GM18519 (cell line): ENCODE measurements around the gene TMEM198.

Source experiments
- ATAC-seq: cut with Tn5 transposase; IDR thresholded peaks from one replicate; pipeline ENCODE4 v1.9.1; 2021; ENCODE audit warnings: mild to moderate bottlenecking, moderate library complexity; ENCODE audit not compliant: unreplicated experiment, low FRiP score

TMEM198 gene, protein sequence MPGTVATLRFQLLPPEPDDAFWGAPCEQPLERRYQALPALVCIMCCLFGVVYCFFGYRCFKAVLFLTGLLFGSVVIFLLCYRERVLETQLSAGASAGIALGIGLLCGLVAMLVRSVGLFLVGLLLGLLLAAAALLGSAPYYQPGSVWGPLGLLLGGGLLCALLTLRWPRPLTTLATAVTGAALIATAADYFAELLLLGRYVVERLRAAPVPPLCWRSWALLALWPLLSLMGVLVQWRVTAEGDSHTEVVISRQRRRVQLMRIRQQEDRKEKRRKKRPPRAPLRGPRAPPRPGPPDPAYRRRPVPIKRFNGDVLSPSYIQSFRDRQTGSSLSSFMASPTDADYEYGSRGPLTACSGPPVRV

DNA sequence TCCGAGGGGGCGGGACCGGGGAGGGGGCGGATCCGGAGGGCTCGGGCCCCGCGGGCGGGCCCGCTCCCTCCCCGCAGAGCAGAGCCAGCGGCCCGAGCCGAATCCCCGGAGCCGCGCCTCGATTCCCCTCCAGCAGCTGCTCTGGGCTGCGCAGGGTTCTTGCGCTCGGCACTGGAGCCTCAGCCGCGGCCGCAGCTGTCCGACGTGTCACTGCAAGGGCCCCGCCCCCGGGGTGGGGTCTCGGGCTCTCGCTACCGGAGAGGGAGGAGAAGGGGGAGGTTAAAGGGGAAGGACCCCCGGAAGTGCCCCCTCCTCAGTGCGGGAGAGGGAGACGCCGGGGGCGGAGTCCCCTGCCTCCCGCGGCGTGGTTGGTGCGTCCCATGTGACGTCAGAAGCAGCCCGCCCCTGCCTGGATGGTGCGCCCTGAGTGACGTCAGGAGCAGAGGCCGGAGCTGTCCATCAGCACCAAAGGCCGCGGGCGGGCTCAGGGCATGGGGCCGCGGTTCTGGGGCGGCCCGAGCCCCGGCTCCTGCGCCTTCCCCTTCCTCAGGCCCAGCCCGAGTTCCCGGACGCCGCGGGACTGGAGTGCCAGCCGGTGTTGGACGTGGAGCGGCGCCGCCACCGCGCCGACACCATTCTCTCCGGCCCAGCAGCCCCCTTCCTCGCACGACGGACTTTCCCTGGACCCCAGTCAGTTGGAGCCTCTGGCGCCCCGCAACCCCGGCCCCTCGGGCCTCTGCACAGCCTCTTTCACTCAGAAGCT lies at the start of gene TMEM198, which contains the start of gene CHPF:
TMEM198 (plus strand) TSS at position 433 of the 763 bp plus-strand sequence. CDS start 700 bp downstream, outside the sequence.
CHPF (minus strand) TSS at position 214 of the 763 bp plus-strand sequence. CDS start 271 bp downstream, outside the sequence.
- ATAC-seq = peak; percentile 69

DNA sequence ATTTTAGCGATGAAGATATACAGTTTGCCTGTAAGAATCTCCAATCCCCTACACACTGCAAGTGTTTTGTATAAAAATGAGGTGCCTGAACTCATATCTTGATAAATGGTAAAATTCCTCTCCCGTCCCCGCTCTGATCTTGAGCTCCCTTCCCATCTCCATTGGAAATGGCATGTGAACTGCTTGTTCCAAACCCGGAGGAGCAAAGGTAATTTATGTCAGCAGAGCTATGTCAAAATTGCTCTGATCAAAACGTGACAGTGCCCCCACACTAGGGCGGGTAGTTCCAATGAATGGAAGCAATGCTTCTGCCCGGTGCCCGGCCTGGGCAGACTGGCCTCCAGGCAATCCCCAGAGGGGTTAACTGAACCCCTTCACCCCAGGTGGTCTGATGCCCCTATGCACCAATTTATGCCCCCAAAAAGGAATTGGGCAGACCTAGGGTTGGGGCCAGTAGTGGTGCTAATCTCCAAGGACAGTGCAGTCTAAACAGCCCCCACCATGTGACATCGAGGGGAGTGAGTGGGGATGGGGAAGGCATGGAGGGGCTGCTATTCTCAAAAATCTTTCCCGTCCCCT lies 48.8 kb upstream of the TMEM198 start:
- no peak for ATAC-seq

DNA sequence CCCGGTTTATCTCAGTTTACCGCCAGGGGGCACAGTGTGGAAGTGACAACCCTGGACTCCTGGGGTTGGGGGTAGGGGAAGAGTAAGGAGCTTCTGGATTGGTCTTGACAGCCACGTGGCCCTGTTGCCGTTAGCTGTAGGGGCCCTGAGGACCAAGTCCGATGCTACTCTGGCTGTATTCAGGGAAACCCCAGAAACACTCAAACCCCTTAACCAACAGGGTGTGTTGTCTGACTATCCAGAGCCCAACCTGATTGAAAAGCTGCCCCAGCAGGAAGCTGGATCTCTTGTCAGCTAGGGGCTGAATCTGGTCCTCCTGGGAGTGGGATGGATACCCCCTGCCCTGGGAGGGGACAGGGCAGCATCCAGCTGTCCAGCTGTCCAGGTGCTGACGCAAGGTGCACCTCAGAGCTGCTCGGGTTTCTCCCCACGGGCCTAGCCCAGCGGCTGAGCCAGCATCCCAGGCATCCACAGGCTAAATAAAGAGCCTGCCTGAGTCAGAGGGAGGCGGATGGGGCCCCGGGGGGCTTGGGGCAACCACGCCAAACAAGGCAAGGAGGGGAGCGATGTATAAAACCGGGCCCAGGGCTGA lies 48.2 kb upstream of the TMEM198 start:
- peak; percentile 25 for ATAC-seq

DNA sequence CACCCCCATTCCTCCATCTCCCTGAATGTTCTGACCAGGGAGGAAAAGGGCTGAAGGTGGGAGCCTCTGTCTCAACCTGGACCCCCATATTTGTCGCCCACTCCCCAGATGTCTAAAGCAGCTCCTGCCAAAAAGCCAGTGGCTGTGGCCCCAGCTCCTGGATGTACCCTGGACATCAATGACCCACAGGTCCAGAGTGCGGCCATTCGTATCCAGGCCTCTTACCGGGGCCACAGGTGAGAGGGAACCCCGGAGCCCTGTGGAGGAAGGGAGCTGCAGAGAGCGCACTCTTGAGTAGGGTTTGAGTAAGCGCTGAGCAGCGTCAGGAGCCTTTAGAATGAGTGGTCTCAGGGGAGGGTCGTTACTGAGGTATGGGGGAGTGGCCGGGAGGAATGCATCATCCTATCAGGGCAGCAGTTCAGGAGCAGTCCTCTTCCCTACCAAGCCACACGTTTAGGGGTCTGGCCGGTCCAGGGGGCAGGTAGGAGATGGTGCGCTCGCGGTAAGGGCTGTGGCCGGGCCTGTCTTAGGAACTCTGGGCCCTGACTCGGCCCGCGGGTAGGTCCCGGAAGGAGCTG lies 47.5 kb upstream of the TMEM198 start:
- no peak for ATAC-seq

DNA sequence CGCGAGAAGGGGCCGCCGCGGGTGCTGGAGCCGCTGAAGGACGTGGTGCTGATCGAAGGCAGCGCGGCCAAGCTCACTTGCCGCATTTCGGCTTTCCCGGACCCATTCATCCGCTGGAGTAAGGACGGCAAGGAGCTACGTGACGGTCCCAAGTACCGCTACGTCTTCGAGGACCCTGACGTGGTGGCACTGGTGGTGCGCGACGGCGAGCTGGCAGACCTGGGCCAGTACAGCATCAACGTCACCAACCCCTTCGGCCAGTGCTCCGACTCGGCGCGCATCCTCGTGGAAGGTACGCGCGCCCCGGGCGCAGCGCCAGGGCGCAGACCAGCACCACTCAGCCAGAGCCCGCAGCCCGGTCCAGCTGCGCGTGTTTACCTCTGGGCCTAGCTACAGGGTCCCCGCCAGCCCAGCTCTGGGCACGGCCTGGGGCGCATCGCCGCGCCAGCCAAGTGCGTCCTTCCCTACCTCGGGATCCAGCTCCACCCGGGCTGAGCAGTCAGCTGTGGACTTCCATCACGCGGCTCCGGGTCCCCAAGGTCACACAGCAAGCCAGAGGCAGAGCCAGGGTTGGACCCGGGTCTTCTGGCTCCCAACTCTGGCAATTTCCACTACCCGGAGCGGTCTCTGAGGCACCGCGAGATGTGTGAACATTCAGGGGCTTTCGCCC lies 46.9 kb upstream of the TMEM198 start:
- no peak for ATAC-seq

DNA sequence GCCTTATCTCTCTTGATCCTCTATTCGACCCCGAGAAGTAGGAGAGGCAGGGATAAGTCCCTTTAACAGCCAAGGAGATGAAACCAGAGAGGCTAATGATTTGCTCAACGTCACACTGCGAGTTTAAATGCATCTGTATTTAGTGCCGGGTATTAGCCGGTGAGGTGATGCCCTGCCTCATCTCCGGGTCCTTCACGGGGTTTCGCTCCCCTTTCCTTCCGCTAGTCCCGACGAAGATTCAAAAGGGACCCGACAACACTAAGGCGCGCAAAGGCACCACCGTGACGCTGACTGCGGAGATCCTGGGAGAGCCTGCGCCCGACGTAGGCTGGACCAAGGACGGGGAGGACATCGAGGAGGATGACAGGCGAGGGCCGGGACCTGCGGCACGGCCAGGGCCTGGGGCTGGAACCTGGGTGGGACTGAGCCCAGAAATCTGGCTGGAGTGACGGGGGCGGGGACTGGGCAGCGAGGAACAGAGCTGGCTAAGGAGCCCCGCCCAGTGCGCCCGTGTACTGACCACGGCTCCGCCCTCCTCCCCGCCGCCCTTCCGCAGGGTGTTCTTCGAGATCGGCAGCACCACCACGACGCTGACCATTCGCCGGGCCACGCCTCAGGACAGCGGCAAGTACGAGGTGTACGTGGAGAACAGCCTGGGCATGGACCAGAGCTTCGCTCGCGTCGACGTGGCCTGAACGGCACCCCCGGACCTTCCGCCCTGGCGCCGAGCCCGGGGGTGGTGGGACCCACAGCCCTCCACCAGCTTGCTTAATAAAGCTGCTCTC lies 46.1 kb upstream of the TMEM198 start:
- ATAC-seq = no peak

DNA sequence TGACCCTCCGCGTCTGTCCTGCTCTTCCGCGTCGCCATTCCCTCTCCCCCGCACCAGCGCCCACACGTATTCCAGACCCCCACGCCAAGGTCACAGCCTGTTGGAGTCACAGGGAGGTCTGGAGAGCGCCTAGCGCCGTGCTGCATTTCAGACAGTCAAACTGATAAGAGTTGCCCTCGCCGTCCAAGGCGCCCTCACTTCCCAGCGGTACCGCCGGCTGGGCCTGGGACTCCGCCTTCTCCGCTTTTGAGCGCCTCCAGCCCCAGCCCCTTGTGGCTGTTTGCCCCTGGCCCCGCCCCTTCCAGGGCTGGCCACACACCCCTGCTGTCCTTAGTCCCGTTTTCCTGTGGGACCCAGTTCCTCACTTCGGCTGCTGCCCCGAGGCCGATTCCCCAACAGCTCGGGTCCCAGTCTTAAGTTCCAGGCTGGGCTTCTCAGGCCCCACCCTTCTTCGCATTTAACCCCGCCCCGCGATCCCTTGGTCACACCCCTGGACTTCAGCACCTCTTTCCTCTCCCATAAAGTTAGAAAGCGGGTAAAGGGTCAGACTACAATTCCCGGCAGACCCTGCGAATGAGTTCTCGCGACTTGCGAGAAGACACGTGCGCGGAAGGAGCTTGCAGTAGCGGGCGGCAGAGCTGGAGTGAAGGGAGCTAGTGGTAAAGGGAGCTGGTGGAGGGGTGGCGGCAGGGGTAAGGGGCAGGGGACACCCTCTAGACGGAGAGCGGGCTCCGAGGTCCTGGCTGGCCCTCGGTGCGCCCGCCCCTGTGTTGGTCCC lies 45.4 kb upstream of the TMEM198 start, which contains the start of gene GMPPA:
GMPPA (plus strand) TSS at position 612 of the 778 bp plus-strand sequence. CDS start 1,085 bp downstream, outside the sequence.
- peak; percentile 94 for ATAC-seq

DNA sequence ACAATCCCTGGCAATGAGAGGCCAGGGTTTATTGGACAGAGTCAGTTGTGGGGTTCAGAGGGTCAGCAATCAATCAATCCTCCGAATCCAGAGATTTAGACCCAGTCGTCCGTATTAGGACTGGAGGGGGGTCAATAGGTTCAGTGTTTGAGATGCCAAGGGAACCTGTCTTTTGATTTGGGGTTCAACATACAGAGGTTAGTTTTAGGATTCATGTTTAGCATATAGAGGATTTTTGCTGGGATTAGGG lies 44.8 kb upstream of the TMEM198 start:
- no peak for ATAC-seq

DNA sequence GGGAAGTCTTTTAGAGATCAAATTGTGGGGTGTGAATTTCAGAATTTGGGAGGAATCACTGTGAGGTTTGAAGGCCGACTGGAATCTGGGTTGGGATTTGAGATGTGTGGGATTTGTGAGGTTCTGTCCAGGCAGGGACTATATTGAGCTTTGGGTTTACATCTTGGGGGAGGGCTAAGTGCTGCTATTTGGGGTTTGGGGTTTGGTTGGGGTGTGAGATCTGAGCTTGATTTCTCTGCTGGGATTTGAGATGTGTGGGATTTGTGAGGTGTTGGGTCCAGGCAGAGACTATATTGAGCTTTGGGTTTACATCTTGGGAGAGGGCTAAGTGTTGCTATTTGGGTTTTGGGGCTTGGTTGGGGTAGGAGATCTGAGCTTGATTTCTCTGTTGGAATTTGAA lies 44.3 kb upstream of the TMEM198 start:
- ATAC-seq = no peak

DNA sequence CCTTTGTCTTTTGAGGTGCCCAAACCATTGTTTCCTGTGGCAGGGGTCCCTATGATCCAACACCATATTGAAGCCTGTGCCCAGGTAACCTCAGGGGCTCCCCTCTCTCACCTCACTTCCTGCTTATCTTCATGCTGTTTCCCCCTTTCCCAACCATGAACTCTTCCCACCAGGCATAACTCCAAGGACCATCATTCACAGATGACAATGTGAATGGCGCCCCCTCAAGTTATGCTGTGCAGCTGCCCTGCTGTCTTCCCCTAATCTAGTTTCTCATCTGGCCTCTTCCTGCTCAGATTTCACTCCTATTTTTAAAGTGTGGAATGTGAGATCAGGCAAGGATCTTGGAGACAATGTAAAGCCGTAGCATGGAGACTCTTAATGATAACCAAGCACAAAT lies 43.7 kb upstream of the TMEM198 start:
- ATAC-seq = no peak

DNA sequence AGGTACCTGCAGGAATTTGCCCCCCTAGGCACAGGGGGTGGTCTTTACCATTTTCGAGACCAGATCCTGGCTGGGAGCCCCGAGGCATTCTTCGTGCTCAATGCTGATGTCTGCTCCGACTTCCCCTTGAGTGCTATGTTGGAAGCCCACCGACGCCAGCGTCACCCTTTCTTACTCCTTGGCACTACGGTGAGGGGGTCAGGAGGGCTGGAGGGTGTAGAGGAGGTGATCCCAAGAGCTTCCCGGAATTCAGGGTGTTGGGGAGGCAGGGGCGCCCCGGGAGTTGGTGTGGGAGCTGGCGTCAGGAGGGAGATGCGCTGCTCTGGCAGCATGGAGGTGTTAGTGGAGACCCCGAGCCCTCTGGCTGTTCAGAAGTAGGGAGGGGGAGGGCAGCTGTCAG lies 42.0 kb upstream of the TMEM198 start:
- no peak for ATAC-seq

DNA sequence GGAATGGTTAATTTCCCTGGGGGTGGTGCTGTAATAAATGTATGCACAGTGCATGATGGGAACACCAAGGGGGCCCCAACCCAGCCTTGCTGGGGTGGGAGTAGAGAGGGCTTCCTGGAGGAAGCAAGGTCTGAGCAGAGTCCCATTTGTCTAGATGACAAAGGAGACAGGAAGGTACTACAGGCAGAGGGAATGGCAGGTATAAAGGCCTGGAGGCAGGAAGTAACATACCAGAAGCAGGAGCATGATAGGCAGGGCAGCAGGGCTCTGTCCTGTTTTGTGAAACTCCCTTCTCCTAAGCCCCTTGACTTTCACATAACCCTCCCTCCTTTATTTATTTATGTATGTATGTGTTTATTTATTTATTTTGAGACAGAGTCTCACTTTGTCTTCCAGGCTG lies 41.2 kb upstream of the TMEM198 start:
- ATAC-seq = no peak

DNA sequence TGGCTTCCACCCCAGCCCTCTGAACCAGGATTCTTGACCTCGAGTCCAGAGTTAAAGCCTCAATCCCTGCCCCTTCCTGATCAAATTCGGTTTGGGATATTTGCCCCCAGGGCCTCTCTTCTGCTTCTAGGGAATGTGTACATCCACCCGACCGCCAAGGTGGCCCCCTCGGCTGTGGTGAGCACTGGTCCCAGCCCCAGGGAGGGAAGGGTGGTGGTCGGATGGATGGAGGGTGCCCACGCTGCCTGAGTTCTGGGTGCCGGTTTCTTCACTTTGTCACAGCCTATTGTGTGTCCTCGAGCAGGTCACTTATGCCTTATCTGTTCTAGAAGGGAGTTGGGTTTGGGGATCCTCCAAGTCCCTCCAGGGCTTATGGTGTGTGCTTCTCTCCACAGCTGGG lies 38.2 kb upstream of the TMEM198 start:
- ATAC-seq = no peak

DNA sequence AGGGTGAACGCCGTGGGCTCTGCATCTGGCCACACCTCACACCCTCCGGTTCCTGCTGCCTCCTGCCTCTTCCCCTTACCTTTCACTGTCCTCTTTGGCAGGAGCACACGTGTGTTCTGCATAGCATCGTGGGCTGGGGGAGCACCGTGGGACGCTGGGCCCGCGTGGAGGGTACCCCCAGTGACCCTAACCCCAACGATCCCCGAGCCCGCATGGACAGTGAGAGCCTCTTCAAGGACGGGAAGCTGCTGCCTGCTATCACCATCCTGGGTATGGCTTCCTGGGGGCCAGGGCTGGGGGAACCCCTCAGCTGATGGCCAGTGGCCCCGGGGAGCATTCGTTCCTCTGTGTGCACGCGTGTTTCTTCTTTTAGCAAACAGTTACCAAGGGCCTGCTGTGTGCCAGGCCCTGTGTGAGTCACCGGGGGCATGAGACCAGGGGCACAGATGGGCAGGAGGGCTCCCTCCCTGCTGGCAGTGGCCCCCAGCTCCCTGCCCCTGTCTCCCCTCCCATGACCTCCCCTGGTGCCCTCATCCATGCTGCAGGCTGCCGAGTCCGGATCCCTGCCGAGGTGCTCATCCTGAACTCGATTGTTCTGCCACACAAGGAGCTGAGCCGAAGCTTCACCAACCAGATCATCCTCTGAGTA lies 37.6 kb upstream of the TMEM198 start:
- ATAC-seq = no peak

DNA sequence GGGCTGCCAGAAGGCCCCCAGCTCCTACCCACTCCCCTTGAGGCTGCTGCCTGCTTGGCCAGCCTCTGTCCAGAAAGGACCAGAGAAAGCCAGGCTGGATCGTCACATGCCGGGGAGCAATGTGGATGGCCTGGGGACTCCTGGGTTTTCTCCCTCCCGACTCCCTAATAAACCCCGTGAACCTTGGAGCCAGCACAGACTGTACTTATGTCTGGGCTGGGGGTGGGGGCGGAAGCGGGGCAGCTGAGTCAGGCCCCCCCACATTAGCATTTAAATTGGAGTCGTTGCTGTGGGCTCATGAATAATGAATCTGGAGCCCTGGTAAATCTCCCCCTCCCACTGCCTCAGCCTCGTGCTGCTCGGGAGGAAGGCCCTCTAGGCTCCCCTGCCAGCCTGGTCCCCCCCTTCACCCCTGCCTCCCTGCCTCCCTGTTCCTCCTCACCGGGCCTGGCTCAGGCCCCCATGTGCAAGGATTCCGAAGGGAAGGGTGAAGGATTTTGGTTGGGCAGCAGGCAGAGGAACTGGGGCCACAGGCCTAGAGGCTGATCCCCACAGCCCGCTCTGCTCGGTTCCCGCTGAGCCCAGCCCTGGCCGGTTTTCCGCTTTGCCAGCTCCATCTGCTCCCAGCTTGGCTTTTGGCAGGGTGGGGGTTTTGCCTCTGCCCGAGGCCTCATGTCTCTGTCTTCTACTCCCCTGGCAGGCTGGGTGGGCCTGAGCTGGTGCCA lies 36.9 kb upstream of the TMEM198 start:
- ATAC-seq = no peak

DNA sequence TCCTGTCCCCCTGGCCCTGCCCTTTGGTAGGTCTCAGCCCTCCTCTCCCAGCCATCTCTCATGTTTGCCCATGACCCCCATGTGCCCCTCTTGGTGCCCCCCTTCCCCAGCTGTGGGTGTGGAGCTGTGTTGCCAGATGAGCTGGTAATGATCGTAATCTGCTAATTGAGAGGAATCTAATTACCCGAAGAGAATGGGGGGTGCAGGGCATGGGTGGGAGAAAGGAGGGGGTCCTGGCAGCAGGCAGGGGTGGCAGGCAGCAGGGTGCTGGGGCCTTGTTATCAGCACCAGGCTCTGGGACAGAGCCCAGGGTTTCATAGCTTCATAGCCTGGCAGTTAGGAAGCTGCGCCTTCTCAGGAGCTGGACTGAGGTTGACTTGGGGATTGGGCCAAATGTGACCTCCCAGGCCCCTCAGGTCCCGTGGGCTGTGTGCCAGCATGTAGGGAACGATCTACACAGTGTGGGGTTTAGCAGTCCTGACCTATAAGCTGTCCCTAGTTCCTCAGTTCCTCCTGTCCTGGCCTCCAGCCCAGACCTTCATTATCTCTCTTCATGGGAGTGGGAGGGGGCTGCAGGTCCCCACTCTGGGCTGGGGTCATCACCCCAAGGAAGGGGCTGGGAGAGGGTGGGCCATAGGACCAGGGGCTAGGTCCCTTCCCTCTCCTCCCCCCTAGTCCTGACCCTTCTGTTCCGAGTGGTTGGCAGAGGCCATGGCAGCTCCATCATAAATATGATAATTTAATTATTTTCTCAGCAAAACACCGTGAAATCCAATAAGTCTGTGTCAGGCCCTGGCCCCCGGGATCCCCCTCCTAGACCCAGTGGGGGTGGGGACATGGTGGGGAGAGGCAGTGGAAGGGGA lies 36.0 kb upstream of the TMEM198 start:
- ATAC-seq = no peak

DNA sequence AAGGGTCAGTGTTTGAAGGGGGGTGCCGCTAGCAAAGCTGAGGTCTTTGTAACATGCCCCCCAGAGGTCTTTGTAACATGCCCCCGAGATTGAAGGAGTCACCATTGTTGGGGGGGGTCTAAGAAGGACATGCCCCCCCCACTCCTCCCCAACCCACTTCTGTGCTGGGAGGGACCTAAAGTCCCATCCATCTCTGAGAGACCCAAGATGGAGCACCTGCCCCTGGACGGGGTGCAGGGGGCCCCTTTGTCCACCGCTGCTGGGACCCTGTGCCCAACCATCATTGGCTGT lies 35.4 kb upstream of the TMEM198 start:
- ATAC-seq = no peak
